Transverse colon (tissue), 4 donors: ENCODE results near the gene LEP. TPM values are rescaled to one million over a fixed set of nuclear protein-coding genes. Genes with fewer than 3 reads are reported as not detected.

Experiments used
- DNase-seq: peaks from one replicate; pipeline ENCODE4 v3.0.0-alpha.2; 2019
- H3K27ac ChIP-seq, 4 donors: fragments of 200-600 bp; sonication (generic); 2 replicates each; pipeline ENCODE4 v1.5.1; 2016 to 2018; ENCODE audit warnings: inconsistent platforms in 4 of 4
- H3K27me3 ChIP-seq: fragments of 200-600 bp; sonication (generic); 2 replicates; pipeline ENCODE4 v1.5.1; 2017; ENCODE audit warnings: inconsistent platforms
- H3K36me3 ChIP-seq, 4 donors: fragments of 200-600 bp; sonication (generic); 2 replicates each; pipeline ENCODE4 v1.5.1; 2017 to 2019; ENCODE audit warnings: inconsistent platforms in 4 of 4
- H3K4me1 ChIP-seq, 4 donors: fragments of 200-600 bp; sonication (generic); 2 replicates each; pipeline ENCODE4 v1.5.1; 2017 to 2020; ENCODE audit warnings: inconsistent platforms in 4 of 4
- H3K4me3 ChIP-seq, 4 donors: fragments of 200-600 bp; sonication (generic); 1 replicate in 1 of 4; 2 replicates in 3 of 4; pipeline versions ENCODE4 v1.5.1 to v1.6.1; 2017 to 2019; ENCODE audit warnings: inconsistent platforms in 4 of 4
- H3K9me3 ChIP-seq, 2 donors: fragments of 200-600 bp; sonication (generic); 2 replicates each; pipeline ENCODE4 v1.5.1; 2017 to 2019; ENCODE audit warnings: inconsistent platforms in 2 of 2
- EP300 ChIP-seq: sonication (generic); formaldehyde crosslinking; IDR thresholded peaks from one replicate; pipeline ENCODE4 v1.6.1; 2017; ENCODE audit warnings: antibody characterized with exemption, low read depth
- POLR2A ChIP-seq: fragments of 450-650 bp; IDR thresholded peaks from one replicate; pipeline ENCODE4 v1.6.1; 2016; ENCODE audit warnings: antibody characterized with exemption, mild to moderate bottlenecking, moderate library complexity
- POLR2AphosphoS5 ChIP-seq, 3 donors: sonication (generic); formaldehyde crosslinking; IDR thresholded peaks; one replicate each; pipeline ENCODE4 v1.6.1; 2016; ENCODE audit warnings: antibody characterized with exemption in 3 of 3
- WGBS, 2 donors: methylation state at CpG; one replicate each; pipeline ENCODE4 v1.1.5; 2018; ENCODE audit warnings: low coverage in 1 of 2; 5-methylcytosine and 5-hydroxymethylcytosine counted together
- in situ Hi-C, 4 donors: fragments of 200-750 bp; cut with MboI; loops; one replicate each; pipeline versions ENCODE4 v1.15.0 to v1.15.1; 2017; ENCODE audit warnings: low sequenced_read_pairs in 3 of 4, low pct_ligation_motif_present in 1 of 4, low pct_unique_long_range_greater_than_20kb in 1 of 4
- intact Hi-C: fragments of 100-400 bp; cut with DNase I; formaldehyde crosslinking; loops from one replicate; pipeline ENCODE4 v1.15.1; 2023; ENCODE audit warnings: low total_unique reads
- total RNA-seq, 4 donors: library from RNA; depleted of rRNA; stranded (reverse); fragments of >200 nt; gene quantifications; one replicate each; pipeline ENCODE4 v1.1.0, GENCODE V29; 2016
- TF ChIP-seq, protein P1 (sequence below), 5 experiments: fragments of 200-600 bp in 3 of 5; fragments of 450-650 bp in 2 of 5; sonication (generic) in 3 of 5; IDR thresholded peaks; 1 replicate in 2 of 5; 2 replicates in 3 of 5; pipeline ENCODE4 v1.5.1; 2016 to 2017; ENCODE audit warnings: antibody characterized with exemption in 5 of 5, inconsistent platforms in 3 of 5, mild to moderate bottlenecking in 2 of 5, moderate library complexity in 1 of 5

Gene LEP
- total RNA-seq, 4 donors from 2014 or later, result 1.1 to 10.8 TPM; not detected in 2

DNA sequence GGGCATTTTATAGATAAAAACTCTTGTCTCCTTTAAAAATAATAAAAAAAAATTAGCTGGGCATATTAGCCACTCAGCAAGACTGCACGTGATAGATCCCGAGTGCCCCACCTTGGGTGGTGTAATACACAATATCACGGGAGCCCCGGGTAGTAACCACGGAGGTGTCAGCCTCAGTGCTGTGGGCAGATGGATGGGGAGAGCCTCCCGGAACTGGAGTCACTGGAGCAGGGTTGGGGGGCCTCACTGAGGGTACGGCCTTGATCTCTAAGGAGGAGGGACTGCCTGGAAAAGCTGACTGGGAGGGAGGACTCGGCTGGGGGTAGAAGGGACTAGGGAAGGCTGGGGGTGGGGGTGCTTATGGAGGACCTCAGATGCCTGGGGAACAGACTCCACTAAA, 12.6 kb downstream of the LEP start:
- DNase-seq, result no peak
- H3K36me3 ChIP-seq, result no peaks in the 10 kb centered on the region
- 91 to 94% methylated on average over 5 to 8 of the region's 8 CpGs for WGBS, 2 donors
- in situ Hi-C loops (no loop called here), intact Hi-C loops (no loop called here)
- no peak overlapping the region for H3K4me3 ChIP-seq
- no peaks in the 10 kb centered on the region for H3K4me1 ChIP-seq
- H3K9me3 ChIP-seq, result no peaks in the 10 kb centered on the region
- H3K27me3 ChIP-seq, result no peaks in the 10 kb centered on the region
- H3K27ac ChIP-seq, result no peak overlapping the region
- TF ChIP-seq POLR2A (no peak), POLR2AphosphoS5 (IDR thresholded peaks at IDR 0.05) (no peak), EP300 (no peak)
- TF ChIP-seq, protein P1, sequence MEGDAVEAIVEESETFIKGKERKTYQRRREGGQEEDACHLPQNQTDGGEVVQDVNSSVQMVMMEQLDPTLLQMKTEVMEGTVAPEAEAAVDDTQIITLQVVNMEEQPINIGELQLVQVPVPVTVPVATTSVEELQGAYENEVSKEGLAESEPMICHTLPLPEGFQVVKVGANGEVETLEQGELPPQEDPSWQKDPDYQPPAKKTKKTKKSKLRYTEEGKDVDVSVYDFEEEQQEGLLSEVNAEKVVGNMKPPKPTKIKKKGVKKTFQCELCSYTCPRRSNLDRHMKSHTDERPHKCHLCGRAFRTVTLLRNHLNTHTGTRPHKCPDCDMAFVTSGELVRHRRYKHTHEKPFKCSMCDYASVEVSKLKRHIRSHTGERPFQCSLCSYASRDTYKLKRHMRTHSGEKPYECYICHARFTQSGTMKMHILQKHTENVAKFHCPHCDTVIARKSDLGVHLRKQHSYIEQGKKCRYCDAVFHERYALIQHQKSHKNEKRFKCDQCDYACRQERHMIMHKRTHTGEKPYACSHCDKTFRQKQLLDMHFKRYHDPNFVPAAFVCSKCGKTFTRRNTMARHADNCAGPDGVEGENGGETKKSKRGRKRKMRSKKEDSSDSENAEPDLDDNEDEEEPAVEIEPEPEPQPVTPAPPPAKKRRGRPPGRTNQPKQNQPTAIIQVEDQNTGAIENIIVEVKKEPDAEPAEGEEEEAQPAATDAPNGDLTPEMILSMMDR (IDR thresholded peaks at IDR 0.05), result no peak

DNA sequence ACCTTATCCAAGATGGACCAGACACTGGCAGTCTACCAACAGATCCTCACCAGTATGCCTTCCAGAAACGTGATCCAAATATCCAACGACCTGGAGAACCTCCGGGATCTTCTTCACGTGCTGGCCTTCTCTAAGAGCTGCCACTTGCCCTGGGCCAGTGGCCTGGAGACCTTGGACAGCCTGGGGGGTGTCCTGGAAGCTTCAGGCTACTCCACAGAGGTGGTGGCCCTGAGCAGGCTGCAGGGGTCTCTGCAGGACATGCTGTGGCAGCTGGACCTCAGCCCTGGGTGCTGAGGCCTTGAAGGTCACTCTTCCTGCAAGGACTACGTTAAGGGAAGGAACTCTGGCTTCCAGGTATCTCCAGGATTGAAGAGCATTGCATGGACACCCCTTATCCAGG, 13.4 kb downstream of the LEP start:
- 60% methylated on average over 5 of the region's 5 CpGs; no CpG with 5 or more reads in 1 of the 2 donors for WGBS, 2 donors
- in situ Hi-C loops, result no loop called here
- peaks cover 0 to 6% (median 6%) of the 10 kb centered on the region in 4 donors for H3K4me1 ChIP-seq
- H3K4me3 ChIP-seq, result no peak overlapping the region
- H3K9me3 ChIP-seq, result no peaks in the 10 kb centered on the region
- TF ChIP-seq EP300 (no peak), POLR2A (no peak), POLR2AphosphoS5 (IDR thresholded peaks at IDR 0.05) (no peak)
- TF ChIP-seq, protein P1 (IDR thresholded peaks at IDR 0.05), result no peak
- H3K27me3 ChIP-seq, result no peaks in the 10 kb centered on the region
- no peaks in the 10 kb centered on the region for H3K36me3 ChIP-seq
- no peak for DNase-seq
- intact Hi-C loops, result no loop called here
- H3K27ac ChIP-seq, result no peak overlapping the region

DNA sequence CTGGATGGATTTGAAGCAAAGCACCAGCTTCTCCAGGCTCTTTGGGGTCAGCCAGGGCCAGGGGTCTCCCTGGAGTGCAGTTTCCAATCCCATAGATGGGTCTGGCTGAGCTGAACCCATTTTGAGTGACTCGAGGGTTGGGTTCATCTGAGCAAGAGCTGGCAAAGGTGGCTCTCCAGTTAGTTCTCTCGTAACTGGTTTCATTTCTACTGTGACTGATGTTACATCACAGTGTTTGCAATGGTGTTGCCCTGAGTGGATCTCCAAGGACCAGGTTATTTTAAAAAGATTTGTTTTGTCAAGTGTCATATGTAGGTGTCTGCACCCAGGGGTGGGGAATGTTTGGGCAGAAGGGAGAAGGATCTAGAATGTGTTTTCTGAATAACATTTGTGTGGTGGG, 14.2 kb downstream of the LEP start:
- intact Hi-C loops, result no loop called here
- no peaks in the 10 kb centered on the region for H3K36me3 ChIP-seq
- TF ChIP-seq POLR2AphosphoS5 (IDR thresholded peaks at IDR 0.05), result no peak
- TF ChIP-seq POLR2A, result no peak
- TF ChIP-seq, protein P1 (IDR thresholded peaks at IDR 0.05), result no peak
- TF ChIP-seq EP300, result no peak
- no peak for DNase-seq
- no peaks in the 10 kb centered on the region for H3K27me3 ChIP-seq
- no peak overlapping the region for H3K4me3 ChIP-seq
- H3K4me1 ChIP-seq, result peaks cover 0 to 14% (median 13%) of the 10 kb centered on the region in 4 donors
- in situ Hi-C loops, result no loop called here
- no peak overlapping the region for H3K27ac ChIP-seq
- H3K9me3 ChIP-seq, result no peaks in the 10 kb centered on the region
- 83% methylated on average over 2 of the region's 2 CpGs; no CpG with 5 or more reads in 1 of the 2 donors for WGBS, 2 donors

DNA sequence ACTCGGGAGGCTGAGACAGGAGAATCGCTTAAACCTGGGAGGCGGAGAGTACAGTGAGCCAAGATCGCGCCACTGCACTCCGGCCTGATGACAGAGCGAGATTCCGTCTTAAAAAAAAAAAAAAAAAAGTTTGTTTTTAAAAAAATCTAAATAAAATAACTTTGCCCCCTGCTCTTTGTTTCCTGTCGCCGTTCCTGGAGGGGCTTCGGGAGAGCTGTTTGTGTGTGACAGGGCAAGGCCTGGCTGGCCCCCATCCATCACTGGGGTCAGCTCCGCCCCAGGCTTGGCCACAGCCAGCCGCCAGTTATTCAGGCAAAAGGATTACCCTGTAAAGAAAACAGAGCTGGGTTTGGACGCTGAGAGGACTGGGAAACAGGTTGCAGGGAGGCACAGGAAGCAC, 16.4 kb downstream of the LEP start:
- in situ Hi-C loops, result no loop called here
- H3K9me3 ChIP-seq, result no peaks in the 10 kb centered on the region
- H3K4me3 ChIP-seq, result no peak overlapping the region
- no peaks in the 10 kb centered on the region for H3K36me3 ChIP-seq
- TF ChIP-seq POLR2AphosphoS5 (IDR thresholded peaks at IDR 0.05), result no peak
- TF ChIP-seq, protein P1 (IDR thresholded peaks at IDR 0.05), result no peak
- no peak for TF ChIP-seq POLR2A
- TF ChIP-seq EP300, result no peak
- no peak for DNase-seq
- peaks cover 0 to 14% (median 14%) of the 10 kb centered on the region in 4 donors for H3K4me1 ChIP-seq
- intact Hi-C loops, result no loop called here
- 89% methylated on average over 14 of the region's 14 CpGs; no CpG with 5 or more reads in 1 of the 2 donors for WGBS, 2 donors
- no peak overlapping the region for H3K27ac ChIP-seq
- no peaks in the 10 kb centered on the region for H3K27me3 ChIP-seq
